K562 (cell line): ENCODE results near the gene PPP2R3B.

Experiments
- MXI1 ChIP-seq: IDR thresholded peaks from 2 replicates; pipeline ENCODE4 v1.6.1; 2011; ENCODE audit warnings: low read depth, mild to moderate bottlenecking, improper control_type of control experiment, low read length
- ZNF644 ChIP-seq: fragments of 200-800 bp; sonication (Bioruptor generic); IDR thresholded peaks from 2 replicates; pipeline ENCODE4 v1.6.1; 2016; ENCODE audit warnings: low read depth, missing genetic modification characterization, missing compliant biosample characterization

DNA sequence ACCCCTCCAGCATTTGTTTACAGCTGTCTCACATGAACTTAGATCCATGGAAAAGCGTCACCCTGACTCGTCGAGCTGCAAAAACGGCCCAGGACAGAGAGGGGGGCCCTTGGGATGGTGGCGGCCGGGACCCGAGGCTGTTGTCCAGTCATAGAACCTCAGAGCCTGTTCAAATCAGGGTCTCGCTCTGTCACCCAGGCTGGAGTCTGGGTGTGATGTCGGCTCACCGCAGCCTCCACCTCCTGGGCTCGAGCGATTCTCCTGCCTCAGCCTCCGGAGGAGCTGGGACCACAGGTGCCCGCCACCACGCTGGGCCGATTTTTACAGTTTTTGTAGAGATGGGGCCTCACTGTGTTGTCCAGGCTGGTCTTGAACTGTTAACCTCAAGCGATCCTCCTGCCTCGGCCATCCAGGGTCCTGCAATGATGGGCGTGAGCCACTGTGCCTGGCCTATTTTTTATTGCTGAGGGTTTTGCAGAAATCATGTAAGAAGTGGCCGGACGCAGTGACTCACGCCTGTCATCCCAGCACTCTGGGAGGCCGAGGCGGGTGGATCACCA is 42.6 kb upstream of the PPP2R3B start:
- no peak for TF ChIP-seq ZNF644 (tag)
- no peak for TF ChIP-seq MXI1
